Skeletal muscle cell (primary cell): Measurements from ENCODE around the gene MEI1.
"Not testable (repeated sequence)": the region's sequence is repeated elsewhere in the genome, so short reads cannot be mapped to it uniquely, and the experiment has no call there.

ENCODE experiments used
- DNase-seq: peaks from one replicate; pipeline ENCODE4 v3.0.0-alpha.2; 2010; ENCODE audit warnings: low read depth
- H3K4me3 ChIP-seq: 2 replicates; pipeline ENCODE4 v1.5.1; 2011; ENCODE audit warnings: low read depth, mild to moderate bottlenecking, control low read depth, low read length, moderate library complexity

The MEI1 gene

DNA sequence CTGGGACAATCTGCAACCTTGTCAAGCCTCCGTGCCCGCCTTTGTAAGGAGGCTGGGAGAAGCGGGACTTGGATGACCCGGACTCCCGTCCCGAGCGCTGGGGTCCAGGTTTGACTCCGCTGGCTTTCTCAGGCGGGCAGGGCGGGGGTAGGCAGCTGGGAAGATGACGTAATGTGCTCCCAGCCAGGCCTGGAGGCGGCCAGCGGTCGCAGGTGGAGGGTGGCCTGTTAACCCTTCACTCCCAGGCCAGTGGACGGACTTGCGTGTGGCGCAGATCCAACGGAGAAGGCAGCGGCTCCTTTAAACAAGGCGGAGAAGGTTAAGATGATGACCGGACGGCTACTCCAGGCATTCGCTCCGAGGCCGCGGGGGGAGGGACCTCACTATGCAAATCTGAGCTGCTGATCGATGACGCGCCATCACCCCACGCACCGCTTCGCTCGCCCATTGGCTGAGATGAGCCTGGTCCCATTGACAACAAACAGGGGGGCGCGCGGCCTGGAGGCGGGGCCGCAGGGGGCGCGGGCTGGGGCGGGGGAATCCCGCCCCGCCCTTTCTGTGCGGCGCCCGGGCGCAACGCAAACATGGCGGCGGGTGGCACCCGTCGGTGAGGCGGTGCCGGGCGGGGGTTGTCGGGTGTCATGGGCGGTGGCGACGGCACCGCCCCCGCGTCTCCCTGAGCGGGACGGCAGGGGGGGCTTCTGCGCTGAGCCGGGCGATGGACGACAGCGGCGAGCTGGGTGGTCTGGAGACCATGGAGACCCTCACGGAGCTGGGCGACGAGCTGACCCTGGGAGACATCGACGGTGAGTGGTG, 133.5 kb downstream of the MEI1 start, which contains the start of gene SREBF2:
Gene SREBF2 (plus strand): TSS at position 553 of the 816 bp plus-strand sequence. CDS start 166 bp downstream, at position 719.
- peak; percentile 100 for DNase-seq
- H3K4me3 ChIP-seq, result peak within 1 kb of the TSS; percentile 81

DNA sequence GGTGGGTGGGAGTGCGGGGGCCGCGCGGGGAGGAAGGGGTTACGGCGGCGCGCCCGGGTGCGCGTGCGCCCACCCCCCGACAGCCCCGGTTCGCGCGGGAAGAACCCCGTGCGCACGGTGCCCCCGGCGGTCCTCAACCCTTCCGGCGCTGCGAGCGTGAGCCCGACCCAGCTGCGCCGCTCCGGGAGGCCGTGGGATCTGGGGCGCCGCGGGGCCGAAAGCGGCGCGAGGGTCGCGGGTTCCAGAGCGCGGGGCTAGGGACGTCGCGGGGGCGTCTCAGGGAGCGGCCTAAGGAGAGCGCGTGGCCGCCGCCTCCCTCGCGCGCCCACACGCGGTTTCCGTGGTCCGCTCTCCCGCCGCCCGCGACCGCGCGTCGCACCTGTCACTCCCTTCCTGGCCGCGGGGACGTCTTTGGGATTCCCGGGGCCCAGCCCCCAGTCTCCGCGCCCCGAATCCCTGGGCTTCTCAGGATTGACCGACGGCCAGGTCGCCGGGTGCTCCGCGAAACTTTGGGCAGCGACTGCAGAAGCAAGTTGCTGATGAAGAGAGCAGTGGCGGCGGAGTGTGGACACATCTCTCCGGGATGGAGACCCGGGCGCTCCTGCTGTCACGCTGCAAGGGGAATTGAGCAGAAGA, 134.2 kb downstream of the MEI1 start:
- no peak for DNase-seq

DNA sequence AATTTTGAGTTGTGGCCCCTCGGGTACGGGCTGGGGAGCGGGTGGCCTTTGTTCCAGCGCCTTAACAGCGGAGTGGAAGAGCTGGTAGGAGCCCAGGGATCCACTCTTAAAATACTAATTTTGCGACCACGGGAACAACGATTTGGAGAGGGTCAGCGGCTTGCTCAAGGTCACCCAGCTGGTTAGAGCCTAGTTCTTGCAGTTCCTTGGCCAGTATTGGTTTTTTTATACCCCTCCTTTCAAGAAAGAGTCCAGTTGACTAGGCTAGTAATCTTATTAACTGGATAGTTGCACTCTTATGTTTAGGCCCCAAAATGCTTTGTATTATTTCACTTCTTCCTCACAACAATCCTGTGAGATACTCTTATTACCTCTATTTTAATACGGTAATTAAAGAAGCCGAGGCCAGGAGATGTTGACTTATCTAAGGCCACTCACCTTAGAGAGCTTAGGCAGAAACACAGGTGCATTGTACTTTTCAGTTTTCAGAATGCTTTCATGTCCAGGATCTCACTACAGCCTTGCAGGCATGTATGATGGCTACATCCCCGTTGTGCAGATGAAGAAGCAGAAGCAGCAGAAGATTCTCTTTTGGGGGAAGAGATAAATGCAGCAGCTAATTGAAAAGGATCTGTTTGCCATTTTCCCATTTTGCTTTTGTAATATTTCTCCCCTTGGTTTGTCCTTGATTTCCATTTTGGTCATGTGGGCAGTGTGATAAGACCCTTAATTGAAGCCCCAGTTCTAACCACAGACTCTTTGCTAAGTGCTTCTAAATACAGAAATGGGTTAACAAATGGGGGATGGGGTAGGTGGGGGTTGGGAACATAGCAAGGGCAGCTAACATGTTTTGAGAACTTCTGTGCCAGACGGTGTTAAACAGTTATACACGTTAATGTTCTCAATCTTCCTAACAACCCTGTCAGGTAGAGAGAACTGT, 135.0 kb downstream of the MEI1 start:
- no peak for DNase-seq

More for the DNA sequence above, 134.2 kb downstream of the MEI1 start:
- peak overlapping the region; percentile 81 for H3K4me3 ChIP-seq

DNA sequence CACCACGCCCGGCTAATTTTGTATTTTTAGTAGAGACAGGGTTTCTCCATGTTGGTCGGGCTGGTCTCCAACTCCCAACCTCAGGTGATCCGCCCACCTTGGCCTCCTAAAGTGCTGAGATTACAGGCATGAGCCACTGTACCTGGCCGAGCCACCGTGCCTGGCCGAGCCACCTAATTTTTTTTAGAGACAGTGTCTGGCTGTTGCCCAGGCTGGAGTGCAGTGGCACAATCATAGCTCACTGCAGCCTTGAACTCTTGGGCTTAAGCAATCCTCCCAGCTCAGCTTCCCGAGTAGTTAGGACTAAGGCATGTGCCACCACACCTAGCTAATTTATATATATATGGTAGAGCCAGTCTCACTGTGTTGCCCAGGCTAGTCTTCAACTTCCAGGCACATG, 136.2 kb downstream of the MEI1 start:
- H3K4me3 ChIP-seq, result not testable (repeated sequence)

More for the DNA sequence above, 135.0 kb downstream of the MEI1 start:
- peak overlapping the region; percentile 81 for H3K4me3 ChIP-seq

DNA sequence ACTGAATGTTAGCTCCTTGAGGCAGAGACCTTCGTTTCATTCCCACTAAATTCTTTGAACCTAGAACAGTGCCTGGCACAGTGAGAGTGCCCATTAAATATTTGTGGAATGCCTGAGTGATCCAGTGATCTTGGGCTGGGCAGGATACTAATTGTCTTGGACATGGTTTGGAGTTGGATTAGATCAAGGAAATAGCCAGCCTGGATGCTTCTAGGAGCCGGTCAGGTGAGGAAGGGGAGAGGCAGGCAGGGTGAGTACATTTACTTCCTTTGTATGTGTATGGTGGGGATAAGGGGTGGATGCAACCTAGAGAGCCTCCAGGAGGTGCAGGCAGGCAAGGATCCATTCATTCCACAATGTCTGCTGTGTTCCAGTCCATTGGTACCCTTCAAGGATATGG, 137.2 kb downstream of the MEI1 start:
- DNase-seq, result no peak
- no peak overlapping the region for H3K4me3 ChIP-seq

More for the DNA sequence above, 136.2 kb downstream of the MEI1 start:
- not testable (repeated sequence) for DNase-seq

DNA sequence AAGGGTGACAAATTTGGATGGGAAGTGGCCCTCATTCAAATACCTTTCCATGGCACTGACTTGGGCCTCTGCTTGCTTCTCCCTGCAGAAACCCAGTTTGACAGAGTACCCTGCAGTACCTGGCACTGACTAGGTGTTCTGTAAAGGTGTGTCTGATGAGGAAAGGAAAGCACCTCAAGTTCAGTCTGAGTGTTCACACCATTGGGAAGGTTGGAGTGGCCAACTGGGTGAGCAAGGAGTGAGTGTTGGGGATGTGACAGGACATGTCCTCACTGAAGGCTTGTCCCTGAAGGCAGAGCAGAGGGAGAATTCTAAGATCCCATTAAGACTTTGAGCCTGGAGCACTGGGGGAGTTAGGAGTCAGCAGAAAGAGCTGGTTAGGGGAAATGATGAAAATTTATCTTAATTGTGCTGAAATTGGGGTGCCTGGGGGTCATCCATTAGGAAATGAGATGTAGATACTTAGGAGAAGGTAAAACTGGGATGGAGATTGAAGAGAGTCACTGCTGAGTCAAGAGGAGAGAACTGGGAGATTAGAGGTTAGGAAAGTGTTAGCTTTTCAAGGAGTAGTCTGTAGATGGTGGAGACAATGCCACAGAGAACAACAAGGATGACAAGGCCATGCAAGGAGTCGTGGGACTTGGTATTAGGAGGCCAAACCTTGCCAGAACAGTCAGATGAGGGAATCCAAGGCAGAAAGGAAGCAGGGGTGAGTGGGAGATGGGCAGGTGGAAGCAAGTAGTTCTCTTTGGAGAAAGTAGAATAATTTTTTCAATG, 139.7 kb downstream of the MEI1 start:
- no peak for DNase-seq
- H3K4me3 ChIP-seq, result no peak overlapping the region

DNA sequence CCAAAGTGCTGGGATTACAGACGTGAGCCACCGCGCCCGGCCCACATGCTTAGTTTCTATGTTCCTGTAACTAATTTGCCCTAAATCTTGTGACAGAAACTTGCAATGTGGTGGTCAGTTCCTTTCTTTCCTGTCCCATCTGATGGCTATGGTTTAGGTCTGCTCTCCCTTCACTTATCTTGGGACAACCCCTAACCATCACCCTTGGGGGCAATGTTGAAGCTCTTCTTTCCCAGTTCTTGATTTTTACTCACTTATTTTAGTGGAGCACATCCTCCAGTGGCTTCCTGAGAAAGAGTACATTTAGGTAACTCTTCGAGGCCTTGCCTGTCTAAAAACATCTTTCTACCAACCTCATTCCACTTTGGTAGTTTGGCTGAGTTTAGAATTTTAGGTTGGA, 140.9 kb downstream of the MEI1 start:
- no peak for DNase-seq
- no peak overlapping the region for H3K4me3 ChIP-seq

DNA sequence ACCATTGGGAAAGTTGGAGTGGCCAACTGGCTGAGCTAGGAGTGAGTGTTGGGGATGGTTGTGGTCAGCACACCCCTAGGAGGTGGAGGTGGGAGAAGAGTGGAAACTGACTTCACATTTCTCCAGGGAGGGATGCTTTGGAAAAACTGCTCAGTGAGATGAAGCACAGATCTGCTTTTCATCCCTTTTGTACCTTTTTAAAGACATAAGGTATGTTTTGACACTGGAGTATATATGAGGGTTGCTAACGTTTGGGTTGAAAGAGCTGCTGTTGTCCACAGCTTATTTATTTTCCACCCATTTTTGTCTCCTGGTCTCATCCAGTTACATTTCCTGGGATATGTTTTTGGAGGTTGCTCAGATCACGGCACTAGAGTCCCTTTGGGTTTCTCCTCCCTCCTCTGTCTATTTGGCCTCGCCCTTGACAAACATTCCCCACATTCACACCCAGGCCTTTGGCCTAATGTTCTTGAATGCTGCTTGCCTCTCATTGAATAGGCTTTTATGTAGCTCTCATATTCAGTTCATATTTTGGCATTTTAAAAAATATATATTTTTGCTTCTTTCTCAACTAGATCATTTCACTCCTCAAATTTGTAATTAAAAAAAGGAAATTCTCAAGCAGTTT, 141.9 kb downstream of the MEI1 start:
- DNase-seq, result no peak
- no peak overlapping the region for H3K4me3 ChIP-seq

DNA sequence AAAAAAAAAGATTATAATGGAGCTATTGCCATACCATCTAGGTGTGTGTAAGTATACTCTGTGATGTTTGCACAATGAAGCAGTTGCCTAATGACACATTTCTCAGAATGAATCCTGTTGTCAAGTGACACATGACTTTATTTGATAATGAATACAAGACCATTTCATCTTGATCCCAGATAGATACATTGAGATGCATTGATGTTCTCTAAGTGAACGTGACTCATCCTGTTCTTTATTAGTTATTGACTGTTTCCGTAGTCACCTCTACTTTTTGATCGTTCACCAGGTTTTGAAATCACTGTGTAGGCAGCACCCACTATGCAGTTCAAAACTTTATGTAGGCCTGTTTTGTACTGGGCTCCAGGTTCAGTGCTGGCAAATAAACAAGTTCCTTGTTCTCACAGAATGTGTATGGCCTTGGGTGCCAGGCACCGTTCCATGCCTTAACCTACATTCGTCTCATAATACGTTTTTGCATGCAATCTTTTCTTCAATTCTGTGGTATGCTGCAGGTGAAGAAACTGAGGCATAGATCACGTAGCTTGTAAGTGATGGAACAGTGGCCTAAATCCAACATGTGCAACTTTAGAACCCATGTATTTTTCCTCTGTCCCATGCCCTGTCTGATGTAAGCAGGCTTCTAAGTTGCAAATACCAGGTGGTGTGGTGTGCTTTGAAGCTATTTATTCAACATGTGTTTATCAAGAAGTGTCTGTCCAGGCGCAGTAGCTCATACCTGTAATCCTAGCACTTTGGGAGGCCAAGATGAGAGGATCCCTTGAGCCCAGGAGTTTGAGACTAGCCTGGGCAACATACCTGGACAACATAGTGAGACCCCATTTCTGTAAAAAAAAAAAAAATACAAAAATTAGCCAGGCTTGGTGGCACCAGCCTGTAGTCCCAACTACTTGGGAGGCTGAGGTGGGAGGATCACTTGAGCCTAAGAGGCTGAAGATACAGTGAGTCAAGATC, 144.0 kb downstream of the MEI1 start:
- no peak for DNase-seq
- no peak overlapping the region for H3K4me3 ChIP-seq

DNA sequence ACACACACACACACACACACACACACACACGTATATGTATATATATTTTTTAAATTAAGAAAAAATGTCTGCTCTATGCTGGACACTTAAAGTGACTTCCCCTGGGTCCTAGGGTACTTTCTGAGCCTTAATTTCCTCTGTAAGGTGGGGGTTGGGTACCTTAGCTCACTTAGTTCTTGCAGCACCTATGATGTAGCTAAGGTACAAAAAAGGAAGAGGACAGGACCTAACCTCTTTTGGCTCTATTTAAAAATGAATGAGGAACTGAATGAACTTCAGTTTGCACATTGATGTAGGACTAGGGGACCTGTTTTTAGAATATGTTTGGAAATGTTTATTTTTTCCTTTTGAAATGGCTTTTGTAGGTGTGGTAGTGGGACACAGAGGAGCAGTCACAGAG, 144.7 kb downstream of the MEI1 start:
- no peak for DNase-seq
- no peak overlapping the region for H3K4me3 ChIP-seq

DNA sequence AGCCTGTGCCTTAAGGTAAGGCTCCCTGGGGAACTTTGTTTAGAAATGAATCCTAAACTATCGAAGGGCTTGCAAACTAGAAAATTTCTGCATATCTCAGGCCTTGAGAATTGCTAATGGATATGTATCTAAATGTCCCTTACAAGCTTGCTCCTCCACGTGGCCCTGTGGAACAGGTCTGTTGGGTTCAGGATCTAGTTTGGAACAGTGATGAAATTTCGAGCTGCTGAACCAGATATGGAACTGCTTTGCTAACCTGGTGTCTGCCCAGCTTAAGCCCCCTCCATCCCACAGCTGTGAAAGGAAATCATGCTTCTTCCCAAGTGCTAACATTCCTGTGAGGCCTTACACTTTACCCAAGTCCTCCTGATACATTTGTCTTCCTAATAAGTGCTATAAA, 145.2 kb downstream of the MEI1 start:
- no peak overlapping the region for H3K4me3 ChIP-seq
- no peak for DNase-seq

DNA sequence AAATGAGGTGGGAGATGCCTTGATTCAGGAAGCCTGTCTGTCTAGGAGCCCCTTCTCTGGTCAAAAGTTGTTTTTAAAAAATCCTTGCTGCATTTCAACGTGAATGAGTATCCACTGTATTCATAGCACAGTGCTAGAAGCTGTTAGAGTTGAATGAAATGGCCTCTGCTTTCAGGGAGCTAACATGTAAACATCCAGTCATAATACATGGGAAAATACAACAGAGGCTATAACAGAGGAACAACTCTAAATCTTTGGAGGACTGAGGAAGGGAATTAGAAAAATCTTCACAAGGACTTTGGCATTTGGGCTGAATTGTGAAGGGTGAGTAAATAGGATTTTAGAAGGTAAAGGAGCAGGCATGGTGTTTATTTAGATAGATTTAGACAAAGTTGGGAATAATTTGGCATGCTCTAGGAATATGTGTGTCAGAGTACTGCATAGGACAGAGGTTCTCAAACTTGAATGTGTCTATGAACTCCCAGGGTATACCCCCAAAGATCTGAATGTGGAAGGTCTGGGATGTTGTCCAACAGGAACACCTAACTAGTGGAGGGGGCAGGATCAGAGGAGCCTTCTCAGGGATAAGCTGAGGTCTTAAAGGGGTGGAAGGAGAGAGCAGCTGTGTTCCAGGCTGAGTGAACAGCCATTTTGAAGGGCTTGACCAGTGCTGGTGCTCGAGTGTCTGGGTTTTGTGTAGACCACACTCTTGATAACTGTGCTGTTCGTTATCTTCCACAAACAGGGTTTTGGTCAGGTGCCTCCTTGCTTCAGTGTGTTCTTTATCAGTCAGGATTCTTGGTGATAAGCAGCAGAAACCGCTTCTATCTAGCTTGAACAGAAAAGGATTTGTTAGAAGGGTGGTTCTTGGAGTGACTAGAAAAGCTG, 146.3 kb downstream of the MEI1 start:
- DNase-seq, result no peak
- no peak overlapping the region for H3K4me3 ChIP-seq

DNA sequence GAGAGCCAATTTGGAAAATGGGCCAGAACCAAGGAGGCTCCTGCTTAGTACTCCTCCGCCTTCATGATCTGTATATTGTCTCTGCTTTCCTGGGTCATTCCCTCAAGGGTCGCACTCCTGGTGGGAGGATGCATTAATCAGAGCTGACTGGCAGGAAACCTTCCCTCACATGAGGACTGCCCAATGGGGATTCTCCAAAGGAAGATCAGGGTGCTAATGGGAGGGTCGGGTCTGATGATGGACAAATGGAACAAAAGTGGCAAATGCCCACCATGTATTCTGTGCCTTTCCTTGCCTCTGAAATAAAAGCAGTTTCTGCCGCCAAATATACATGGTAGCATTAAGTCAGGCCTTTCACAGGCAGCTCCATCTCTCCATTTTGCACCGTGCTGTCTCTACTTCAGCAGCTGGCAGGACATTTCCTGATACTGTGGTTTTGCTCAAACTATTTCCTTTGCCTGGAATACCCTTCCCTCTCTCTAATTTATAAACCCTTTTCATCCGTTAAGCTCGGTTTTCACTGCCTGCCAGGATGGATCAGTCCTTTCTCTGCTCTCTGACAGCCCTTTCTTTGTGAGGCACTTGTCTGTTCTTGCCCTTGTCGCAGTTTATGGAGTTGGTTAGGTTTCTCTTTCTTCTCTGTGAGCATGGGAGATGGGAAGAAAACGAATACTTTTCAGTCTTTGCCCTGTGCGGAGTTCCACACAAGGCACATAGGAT, 147.1 kb downstream of the MEI1 start:
- no peak for DNase-seq
- H3K4me3 ChIP-seq, result no peak overlapping the region

DNA sequence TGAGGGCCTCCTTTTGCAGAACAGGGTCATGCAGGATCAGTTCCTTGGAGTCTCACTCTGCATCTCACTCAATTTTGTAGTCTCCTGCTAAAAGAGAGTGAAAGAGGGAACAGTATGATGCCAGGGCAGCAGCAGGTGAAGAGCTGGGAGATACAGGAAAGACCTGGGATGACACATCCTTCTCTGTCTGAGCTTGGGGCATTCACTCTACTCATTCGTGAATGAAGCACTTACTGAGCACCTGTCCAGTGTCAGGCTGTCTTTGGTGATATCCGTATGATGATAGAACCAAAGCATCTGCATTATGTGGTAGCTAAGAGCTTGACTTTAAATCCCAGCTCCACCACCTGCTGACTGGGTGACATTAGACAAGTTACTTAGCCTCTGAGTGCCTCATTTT, 148.0 kb downstream of the MEI1 start:
- DNase-seq, result no peak

DNA sequence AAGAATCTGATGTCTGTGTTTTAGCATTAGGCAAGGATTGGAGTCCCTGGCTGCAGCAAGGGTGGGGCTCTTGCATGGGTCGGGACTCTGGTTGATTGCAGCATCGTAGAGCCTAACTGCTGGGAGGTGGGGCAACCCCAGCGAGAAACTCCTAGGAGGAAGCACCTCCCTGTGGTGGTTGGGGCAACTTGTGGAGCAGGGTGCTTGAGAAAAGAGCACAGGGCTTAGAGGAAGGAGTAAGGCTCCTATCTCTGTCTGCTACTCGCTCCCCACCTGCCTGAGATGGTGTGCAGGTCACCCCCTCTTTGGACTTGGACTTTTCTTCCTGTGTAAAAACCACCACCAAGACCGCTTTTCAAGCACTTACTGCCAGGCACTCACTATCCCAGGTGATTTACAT, 149.2 kb downstream of the MEI1 start:
- H3K4me3 ChIP-seq, result no peak overlapping the region
- DNase-seq, result no peak

More for the DNA sequence above, 148.0 kb downstream of the MEI1 start:
- H3K4me3 ChIP-seq, result no peak overlapping the region
